Measurements from ENCODE around the gene APLNR. TPM values are rescaled to one million over a fixed set of nuclear protein-coding genes. Genes with fewer than 3 reads are reported as not detected.
"Not testable (repeated sequence)": the region's sequence is repeated elsewhere in the genome, so short reads cannot be mapped to it uniquely, and the experiment has no call there.

The APLNR gene
- polyA plus RNA-seq (ENCODE audit: insufficient read length): 88.7 TPM
- long read RNA-seq, donor 1, transcript APLNR-202 (1 exons, 3,609 nt): major isoform, 208 of 210 reads
- long read RNA-seq, donor 1, partial matches to known transcripts: 0 of 210 reads
- long read RNA-seq, donor 1, other reads (novel, unspliced or antisense): 0 of 210 reads
- long read RNA-seq, donor 2, transcript APLNR-202 (1 exons, 3,609 nt): major isoform, 103 of 104 reads
- long read RNA-seq, donor 2, partial matches to known transcripts: 0 of 104 reads
- long read RNA-seq, donor 2, other reads (novel, unspliced or antisense): 0 of 104 reads
- long read RNA-seq, donor 3, transcript APLNR-202 (1 exons, 3,609 nt): major isoform, 158 of 159 reads
- long read RNA-seq, donor 3, partial matches to known transcripts: 0 of 159 reads
- long read RNA-seq, donor 3, other reads (novel, unspliced or antisense): 0 of 159 reads
- long read RNA-seq, donor 4, transcript APLNR-202 (1 exons, 3,609 nt): major isoform, 15 of 15 reads
- long read RNA-seq, donor 4, partial matches to known transcripts: 0 of 15 reads
- long read RNA-seq, donor 4, other reads (novel, unspliced or antisense): 0 of 15 reads
- long read RNA-seq, donor 5, transcript APLNR-202 (1 exons, 3,609 nt): major isoform, 147 of 151 reads
- long read RNA-seq, donor 5, partial matches to known transcripts: 0 of 151 reads
- long read RNA-seq, donor 5, other reads (novel, unspliced or antisense): 0 of 151 reads
- long read RNA-seq, donor 6, transcript APLNR-202 (1 exons, 3,609 nt): major isoform, 154 of 157 reads
- long read RNA-seq, donor 6, partial matches to known transcripts: 0 of 157 reads
- long read RNA-seq, donor 6, other reads (novel, unspliced or antisense): 0 of 157 reads
- long read RNA-seq, donor 7, transcript APLNR-202 (1 exons, 3,609 nt): major isoform, 148 of 151 reads
- long read RNA-seq, donor 7, partial matches to known transcripts: 0 of 151 reads
- long read RNA-seq, donor 7, other reads (novel, unspliced or antisense): 0 of 151 reads
- long read RNA-seq, donor 8, transcript APLNR-202 (1 exons, 3,609 nt): major isoform, 38 of 38 reads
- long read RNA-seq, donor 8, partial matches to known transcripts: 0 of 38 reads
- long read RNA-seq, donor 8, other reads (novel, unspliced or antisense): 0 of 38 reads

- DNase-seq: no peak
These were observed at the start of gene APLNR for GRCh38 chr11:57237204-57237681. Gene APLNR, minus strand, starts transcription at chr11:57237250. Its CDS starts 246 bp downstream, at chr11:57237004.

GRCh38 chr11:57283231-57283990 lies 46.4 kb upstream of the APLNR start:
- DNase-seq: no peak

DNA sequence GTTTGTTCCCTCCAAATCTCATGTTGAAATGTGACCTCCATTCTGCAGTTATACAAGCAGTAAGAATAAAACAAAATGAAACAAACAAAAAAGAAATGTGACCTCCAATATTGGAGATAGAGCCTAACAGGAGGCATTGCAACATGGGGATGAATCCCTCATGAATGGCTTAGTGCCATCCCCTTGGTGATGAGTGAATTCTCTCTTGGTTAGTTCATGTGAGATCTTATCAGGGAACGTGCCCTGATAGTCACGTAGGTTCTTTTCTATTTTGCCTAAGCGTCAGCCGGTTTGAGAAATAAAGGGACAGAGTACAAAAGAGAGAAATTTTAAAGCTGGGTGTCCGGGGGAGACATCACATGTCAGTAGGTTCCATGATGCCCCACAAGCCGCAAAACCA lies 44.5 kb upstream of the APLNR start:
- not testable (repeated sequence) for DNase-seq

- DNase-seq: no peak
These were observed 42.1 kb upstream of the APLNR start for GRCh38 chr11:57279116-57279515.

GRCh38 chr11:57278721-57279095 lies 41.7 kb upstream of the APLNR start:
- no peak for DNase-seq

DNA sequence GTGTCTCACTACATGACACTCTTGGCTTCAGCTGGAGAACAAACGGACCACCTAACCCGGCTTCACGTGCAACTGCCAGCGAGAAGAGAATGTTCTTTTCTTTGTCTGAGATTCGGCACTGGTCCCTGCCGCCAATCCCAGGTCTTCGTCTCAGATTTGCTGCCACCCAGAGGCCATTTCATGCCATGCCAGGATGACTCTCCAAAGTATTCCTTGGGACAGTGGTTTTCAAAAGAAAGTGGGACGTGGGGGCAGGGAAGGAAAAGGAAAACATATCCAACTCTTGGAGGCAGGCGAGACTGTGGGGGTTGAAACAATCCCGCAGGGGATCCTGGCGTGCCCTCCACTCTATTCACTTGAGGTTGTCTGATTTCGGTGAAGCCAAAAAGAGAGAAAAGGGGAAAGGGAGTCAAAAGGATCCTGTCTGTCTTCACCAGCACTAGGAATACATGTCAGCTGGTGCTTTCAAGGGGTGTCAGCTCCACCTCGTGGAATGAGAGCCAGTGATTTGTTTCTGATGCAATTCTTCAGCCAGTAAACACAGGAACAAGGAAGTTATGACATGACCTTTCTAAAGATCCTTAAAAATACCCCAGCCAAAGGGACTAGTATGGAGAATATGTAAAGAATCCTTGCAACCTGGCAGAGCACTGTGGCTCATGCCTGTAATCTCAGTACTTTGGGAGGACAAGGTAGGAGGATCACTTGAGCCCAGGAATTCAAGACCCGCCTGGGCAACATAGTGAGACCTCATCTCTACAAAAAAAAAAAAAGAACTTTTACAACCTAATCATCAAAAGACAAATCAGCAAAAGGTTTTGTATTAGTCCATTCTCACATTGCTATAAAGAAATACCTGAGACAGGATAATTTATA lies 41.0 kb upstream of the APLNR start:
- DNase-seq: peak; percentile 78

DNA sequence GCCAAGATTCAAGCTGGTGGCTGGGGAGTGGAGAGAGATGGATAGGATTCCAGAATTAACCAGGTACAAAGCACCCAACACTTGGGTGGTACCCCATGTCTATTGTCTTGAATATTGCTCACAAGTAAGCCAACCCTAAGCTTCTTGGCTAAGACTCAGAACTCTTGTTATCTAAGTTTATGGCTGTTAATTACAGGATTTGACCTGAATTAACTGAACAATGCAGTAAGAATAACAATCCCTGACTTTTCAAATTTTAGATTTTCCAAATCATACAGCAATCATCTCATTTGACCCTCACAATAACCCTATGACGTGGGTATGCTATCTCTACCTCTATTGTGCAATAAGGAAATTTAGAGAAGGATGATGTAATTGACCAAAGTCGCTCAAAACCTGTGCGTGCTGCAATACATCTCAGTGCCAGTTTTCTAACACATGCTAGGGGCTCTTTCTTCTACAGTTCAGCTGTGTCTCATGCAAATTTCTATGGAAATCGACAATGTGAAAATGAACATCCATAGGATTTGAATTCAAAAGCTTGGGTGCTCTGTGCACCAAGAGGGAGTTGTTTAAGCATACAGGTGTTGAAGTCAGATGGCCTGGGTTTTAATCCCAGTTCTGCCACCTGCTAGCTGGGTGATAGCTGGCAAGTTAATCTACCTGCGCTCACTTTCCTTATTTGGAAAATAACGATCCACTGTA lies 40.1 kb upstream of the APLNR start:
- no peak for DNase-seq

DNA sequence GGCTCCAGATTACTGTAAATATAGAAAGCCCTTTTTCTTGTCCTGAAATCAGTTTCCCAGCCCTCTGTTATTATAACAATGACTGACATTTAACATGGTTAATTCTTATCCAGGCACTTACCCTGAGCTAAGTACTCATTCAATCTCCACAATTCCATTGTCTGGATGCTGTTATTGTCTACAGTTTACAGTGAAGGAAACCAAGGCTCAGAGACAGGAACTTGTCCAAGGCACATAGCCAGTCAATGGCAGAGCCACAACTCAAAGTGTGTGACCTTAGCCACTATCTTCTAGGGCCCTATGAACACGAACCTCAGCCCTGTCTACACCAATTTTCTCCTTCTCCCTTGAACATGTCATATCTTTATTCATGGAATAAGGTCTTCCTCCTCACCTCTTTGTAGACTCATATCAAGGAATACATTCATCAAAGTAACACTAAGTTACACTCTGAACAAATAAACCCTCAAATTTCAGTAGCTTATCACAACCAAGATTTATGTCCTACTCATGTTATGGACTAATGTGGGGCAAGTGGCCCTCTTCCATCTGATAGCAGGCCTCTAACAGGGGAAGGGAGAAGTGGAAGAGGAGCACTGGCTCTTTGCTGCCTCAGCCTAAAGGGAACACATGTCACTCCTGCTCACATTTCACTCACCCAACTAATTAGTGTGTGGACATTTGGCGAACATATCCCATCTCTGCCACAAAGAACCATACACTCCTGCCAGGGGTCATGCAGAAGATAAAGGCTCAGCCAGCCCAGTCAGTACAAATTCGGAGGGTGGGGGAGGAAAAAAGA lies 39.3 kb upstream of the APLNR start:
- DNase-seq: no peak

- DNase-seq: no peak
These were observed 38.5 kb upstream of the APLNR start for GRCh38 chr11:57275582-57275981.

GRCh38 chr11:57274904-57275498 lies 38.0 kb upstream of the APLNR start:
- no peak for DNase-seq

DNA sequence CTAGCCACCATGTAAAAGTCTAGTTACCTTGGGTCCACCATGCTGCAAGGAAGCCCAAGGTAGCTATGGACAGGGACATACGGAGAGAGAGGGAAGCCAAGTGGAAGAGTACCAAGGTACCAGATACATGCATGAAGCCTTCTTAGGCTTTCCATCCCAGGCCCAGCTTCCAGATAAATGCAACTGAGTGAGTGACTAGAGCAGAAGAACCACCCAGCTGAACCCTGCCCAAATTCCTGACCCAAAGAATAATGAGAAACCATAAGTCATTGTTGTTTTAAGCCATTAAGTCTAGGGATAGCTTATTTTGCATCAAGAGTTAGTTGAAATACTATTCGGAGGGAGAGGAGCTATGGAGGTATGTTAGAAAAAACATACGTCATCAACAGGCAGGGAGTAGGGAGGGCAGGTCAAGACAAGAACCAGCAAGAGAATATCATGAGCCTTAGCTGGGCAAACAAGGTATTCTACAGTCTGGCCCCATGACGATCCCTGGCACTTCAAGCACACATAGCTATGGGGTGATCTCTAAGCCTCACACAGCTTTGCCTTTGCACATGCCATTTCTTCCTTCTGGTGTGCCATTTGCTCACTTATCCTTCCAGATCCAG lies 36.5 kb upstream of the APLNR start:
- DNase-seq: no peak

DNA sequence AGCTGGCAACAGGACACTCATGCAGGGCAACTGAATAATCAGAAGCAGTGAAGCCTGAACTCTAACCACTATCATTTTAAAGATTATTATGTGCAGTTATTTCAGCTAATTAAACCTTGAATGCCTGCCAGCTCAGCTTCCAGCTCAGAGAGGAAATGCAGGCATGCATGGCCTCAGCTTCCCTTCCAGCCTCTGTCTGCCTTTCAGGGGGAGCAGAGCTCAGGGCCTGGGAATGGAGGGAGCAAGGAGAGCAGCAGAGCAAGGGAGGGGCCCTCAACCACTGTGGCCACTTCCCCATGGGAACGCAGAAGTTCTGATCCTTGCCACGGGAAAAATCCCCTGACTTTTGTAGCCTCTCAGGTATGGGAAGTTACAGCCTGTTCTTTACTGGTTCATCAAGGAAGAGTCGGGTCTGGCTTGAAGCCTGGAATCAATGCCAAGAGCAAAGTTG lies 32.5 kb upstream of the APLNR start:
- no peak for DNase-seq

GRCh38 chr11:57266157-57266556 lies 29.1 kb upstream of the APLNR start:
- no peak for DNase-seq

GRCh38 chr11:57263351-57263750 lies 26.3 kb upstream of the APLNR start:
- no peak for DNase-seq

DNA sequence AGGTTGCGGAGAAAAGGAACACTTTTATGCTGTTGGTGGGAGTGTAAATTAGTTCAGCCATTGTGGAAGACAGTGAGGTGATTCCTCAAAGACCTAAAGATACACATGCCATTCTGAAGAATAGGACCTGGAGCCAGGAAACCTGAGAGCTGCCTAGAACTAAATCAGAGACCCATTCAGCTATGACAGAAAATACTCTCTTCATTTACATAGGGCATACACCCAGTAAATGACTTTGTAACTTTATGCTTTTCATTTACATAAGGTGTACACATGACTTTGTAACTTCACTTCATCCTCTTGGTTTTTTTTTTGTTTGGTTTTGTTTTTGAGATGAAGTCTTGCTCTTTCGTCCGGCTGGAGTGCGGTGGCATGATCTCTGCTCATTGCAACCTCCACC lies 25.1 kb upstream of the APLNR start:
- DNase-seq: no peak

GRCh38 chr11:57260937-57261783 lies 24.1 kb upstream of the APLNR start:
- no peak for DNase-seq

- DNase-seq: no peak
These were observed 19.1 kb upstream of the APLNR start for GRCh38 chr11:57256119-57256518.
